Fibroblast of lung (primary cell): Measurements from ENCODE around the gene TCHHL1. TPM values are rescaled to one million over a fixed set of nuclear protein-coding genes. Genes with fewer than 3 reads are reported as not detected.

Experiments used
- DNase-seq, 2 donors: peaks; one replicate each; pipeline versions ENCODE4 v3.0.0 to v3.0.0-alpha.2; 2010; ENCODE audit warnings: low read depth in 2 of 2
- H2AFZ ChIP-seq: 2 replicates; pipeline ENCODE4 v1.5.1; 2012; ENCODE audit warnings: low read length, control low read depth, inconsistent platforms
- H3K27ac ChIP-seq: 2 replicates; pipeline ENCODE4 v1.5.1; 2011; ENCODE audit warnings: low read length, control low read depth; ENCODE audit not compliant: insufficient read depth
- H3K27me3 ChIP-seq: 2 replicates; pipeline ENCODE4 v1.5.1; 2011; ENCODE audit warnings: mild to moderate bottlenecking, low read length; ENCODE audit not compliant: control insufficient read depth, insufficient read depth
- H3K36me3 ChIP-seq: 2 replicates; pipeline ENCODE4 v1.5.1; 2011; ENCODE audit warnings: low read length; ENCODE audit not compliant: control insufficient read depth, insufficient read depth
- H3K4me1 ChIP-seq: 2 replicates; pipeline ENCODE4 v1.5.1; 2011; ENCODE audit warnings: low read length; ENCODE audit not compliant: control insufficient read depth, insufficient read depth; ENCODE audit errors: extremely low read depth
- H3K4me2 ChIP-seq: 2 replicates; pipeline ENCODE4 v1.5.1; 2011; ENCODE audit warnings: low read length, control low read depth; ENCODE audit not compliant: insufficient read depth; ENCODE audit errors: extremely low read depth
- H3K4me3 ChIP-seq, 4 experiments: fragments of 200-600 bp in 1 of 4; sonication (generic) in 1 of 4; replicated peaks in 1 of 4; 2 replicates each; pipeline ENCODE4 v1.5.1; 2011 to 2016; ENCODE audit warnings: low read length in 4 of 4, low read depth in 3 of 4, mild to moderate bottlenecking in 3 of 4, control low read depth in 2 of 4, inconsistent platforms in 1 of 4, mixed read lengths in 1 of 4; ENCODE audit not compliant: insufficient read depth in 1 of 4; ENCODE audit errors: control extremely low read depth in 1 of 4
- H3K79me2 ChIP-seq: 2 replicates; pipeline ENCODE4 v1.5.1; 2012; ENCODE audit warnings: mild to moderate bottlenecking, low read length, inconsistent platforms; ENCODE audit not compliant: control insufficient read depth, insufficient read depth
- H3K9ac ChIP-seq: 2 replicates; pipeline ENCODE4 v1.5.1; 2011; ENCODE audit warnings: mild to moderate bottlenecking, low read length, control low read depth; ENCODE audit not compliant: insufficient read depth
- H3K9me3 ChIP-seq: 2 replicates; pipeline ENCODE4 v1.5.1; 2012; ENCODE audit warnings: low read depth, low read length; ENCODE audit not compliant: control insufficient read depth, insufficient read depth
- H4K20me1 ChIP-seq: 2 replicates; pipeline ENCODE4 v1.5.1; 2011; ENCODE audit warnings: low read length; ENCODE audit not compliant: control insufficient read depth, insufficient read depth; ENCODE audit errors: extremely low read depth
- CTCF ChIP-seq, 2 donors: IDR thresholded peaks in 1 of 2; conservative IDR thresholded peaks in 1 of 2; 1 replicate in 1 of 2; 2 replicates in 1 of 2; pipeline ENCODE4 v1.5.1; 2011 to 2012; ENCODE audit warnings: low read length in 2 of 2, control low read depth in 1 of 2, inconsistent platforms in 1 of 2, low read depth in 1 of 2, mild to moderate bottlenecking in 1 of 2
- EZH2 ChIP-seq: IDR thresholded peaks from 2 replicates; pipeline ENCODE4 v1.5.1; 2012; ENCODE audit warnings: low read length, control low read depth, mild to moderate bottlenecking; ENCODE audit errors: missing control alignments
- polyA plus RNA-seq, 2 donors: library from polyadenylated mRNA; depleted of rRNA in 1 of 2; stranded (reverse) in 1 of 2; unstranded in 1 of 2; fragments of >200 nt; gene quantifications; 2 replicates each; pipeline ENCODE4 v1.2.1, GENCODE V29; 2011 to 2012; ENCODE audit warnings: missing spikeins in 1 of 2
- total RNA-seq: library from RNA; depleted of rRNA; stranded (reverse); fragments of >200 nt; gene quantifications from 2 replicates; pipeline ENCODE4 v1.2.1, GENCODE V29; 2014

Gene TCHHL1
- total and polyA plus RNA-seq, 2 donors (not counting 1 experiment from before 2014, with no cell fraction given): not detected

GRCh38 chr1:152034654-152035538 is 54.0 kb downstream of the TCHHL1 start:
- Histone ChIP-seq H3K9me3 (no peaks in the 10 kb centered on the region), H2AFZ (no peak overlapping the region), H3K27ac (peak overlapping the region; percentile 90), H3K4me3 (peak overlapping the region; percentile 68 to 95 (median 88)), H4K20me1 (peaks cover 2% of the 10 kb centered on the region), H3K79me2 (peaks cover 36% of the 10 kb centered on the region), H3K4me2 (peak overlapping the region; percentile 96), H3K9ac (peak overlapping the region; percentile 54), H3K4me1 (peaks cover 5% of the 10 kb centered on the region), H3K27me3 (peaks cover 3% of the 10 kb centered on the region), H3K36me3 (peaks cover 9% of the 10 kb centered on the region)
- peak; percentile 62 for DNase-seq
- TF ChIP-seq EZH2: no peak
- peak; percentile 64 to 82 for TF ChIP-seq CTCF (conservative IDR thresholded peaks at IDR 0.05 in 1 of 2, IDR thresholded peaks at IDR 0.05 in 1 of 2; ENCODE audit: low read depth in 1 of 2, low read length in 2 of 2)

GRCh38 chr1:152034324-152034653 is 54.6 kb downstream of the TCHHL1 start:
- Histone ChIP-seq H3K36me3 (peaks cover 9% of the 10 kb centered on the region), H3K27ac (peak overlapping the region; percentile 90), H3K9me3 (no peaks in the 10 kb centered on the region), H4K20me1 (peaks cover 2% of the 10 kb centered on the region), H3K27me3 (no peaks in the 10 kb centered on the region), H3K4me3 (peak overlapping the region; percentile 68 to 95 (median 88)), H3K9ac (no peak overlapping the region), H3K4me2 (peak overlapping the region; percentile 96), H3K79me2 (peaks cover 36% of the 10 kb centered on the region), H3K4me1 (peaks cover 5% of the 10 kb centered on the region), H2AFZ (no peak overlapping the region)
- TF ChIP-seq EZH2 (no peak), CTCF (conservative IDR thresholded peaks at IDR 0.05 in 1 of 2, IDR thresholded peaks at IDR 0.05 in 1 of 2; ENCODE audit: low read depth in 1 of 2, low read length in 2 of 2) (no peak)
- no peak for DNase-seq

Other genes starting within 250 kb of the TCHHL1 start
- gene C2CD4D, start 249.2 kb downstream of the TCHHL1 start, total RNA-seq: not detected in 2 replicates
- gene C2CD4D, start 249.2 kb downstream of the TCHHL1 start, polyA plus RNA-seq: not detected in 2 replicates
- not detected in 2 replicates for gene THEM5, start 235.4 kb downstream of the TCHHL1 start, total RNA-seq
- not detected in 2 replicates for gene THEM5, start 235.4 kb downstream of the TCHHL1 start, polyA plus RNA-seq
- 4.6 and 6.4 TPM in 2 replicates for gene THEM4, start 179.6 kb downstream of the TCHHL1 start, total RNA-seq
- gene THEM4, start 179.6 kb downstream of the TCHHL1 start, polyA plus RNA-seq: 15.8 and 18.7 TPM in 2 replicates
- gene S100A10, start 95.2 kb downstream of the TCHHL1 start, total RNA-seq: 136 and 141 TPM in 2 replicates
- gene S100A10, start 95.2 kb downstream of the TCHHL1 start, polyA plus RNA-seq: 599 and 750 TPM in 2 replicates
- 21.3 and 55.8 TPM in 2 replicates for gene S100A11, start 52.1 kb downstream of the TCHHL1 start, total RNA-seq
- gene S100A11, start 52.1 kb downstream of the TCHHL1 start, polyA plus RNA-seq: 1,144 and 1,638 TPM in 2 replicates
- under 0.01 TPM in 1 of 2 replicates, not detected in the other for gene TCHH, start 26.4 kb upstream of the TCHHL1 start, total RNA-seq
- not detected in 2 replicates for gene TCHH, start 26.4 kb upstream of the TCHHL1 start, polyA plus RNA-seq
- gene RPTN, start 70.2 kb upstream of the TCHHL1 start, total RNA-seq: not detected in 2 replicates
- not detected in 2 replicates for gene RPTN, start 70.2 kb upstream of the TCHHL1 start, polyA plus RNA-seq
- not detected in 2 replicates for gene HRNR, start 135.1 kb upstream of the TCHHL1 start, total RNA-seq
- not detected in 2 replicates for gene HRNR, start 135.1 kb upstream of the TCHHL1 start, polyA plus RNA-seq
- under 0.01 TPM in 1 of 2 replicates, not detected in the other for gene FLG, start 236.2 kb upstream of the TCHHL1 start, total RNA-seq
- not detected in 2 replicates for gene FLG, start 236.2 kb upstream of the TCHHL1 start, polyA plus RNA-seq